ENCODE measurements around the gene SLC22A4. TPM values are rescaled to one million over a fixed set of nuclear protein-coding genes. Genes with fewer than 3 reads are reported as not detected.

The SLC22A4 gene
- total RNA-seq, 2 donors from 2014 or later: 1.3 to 8.3 TPM

DNA sequence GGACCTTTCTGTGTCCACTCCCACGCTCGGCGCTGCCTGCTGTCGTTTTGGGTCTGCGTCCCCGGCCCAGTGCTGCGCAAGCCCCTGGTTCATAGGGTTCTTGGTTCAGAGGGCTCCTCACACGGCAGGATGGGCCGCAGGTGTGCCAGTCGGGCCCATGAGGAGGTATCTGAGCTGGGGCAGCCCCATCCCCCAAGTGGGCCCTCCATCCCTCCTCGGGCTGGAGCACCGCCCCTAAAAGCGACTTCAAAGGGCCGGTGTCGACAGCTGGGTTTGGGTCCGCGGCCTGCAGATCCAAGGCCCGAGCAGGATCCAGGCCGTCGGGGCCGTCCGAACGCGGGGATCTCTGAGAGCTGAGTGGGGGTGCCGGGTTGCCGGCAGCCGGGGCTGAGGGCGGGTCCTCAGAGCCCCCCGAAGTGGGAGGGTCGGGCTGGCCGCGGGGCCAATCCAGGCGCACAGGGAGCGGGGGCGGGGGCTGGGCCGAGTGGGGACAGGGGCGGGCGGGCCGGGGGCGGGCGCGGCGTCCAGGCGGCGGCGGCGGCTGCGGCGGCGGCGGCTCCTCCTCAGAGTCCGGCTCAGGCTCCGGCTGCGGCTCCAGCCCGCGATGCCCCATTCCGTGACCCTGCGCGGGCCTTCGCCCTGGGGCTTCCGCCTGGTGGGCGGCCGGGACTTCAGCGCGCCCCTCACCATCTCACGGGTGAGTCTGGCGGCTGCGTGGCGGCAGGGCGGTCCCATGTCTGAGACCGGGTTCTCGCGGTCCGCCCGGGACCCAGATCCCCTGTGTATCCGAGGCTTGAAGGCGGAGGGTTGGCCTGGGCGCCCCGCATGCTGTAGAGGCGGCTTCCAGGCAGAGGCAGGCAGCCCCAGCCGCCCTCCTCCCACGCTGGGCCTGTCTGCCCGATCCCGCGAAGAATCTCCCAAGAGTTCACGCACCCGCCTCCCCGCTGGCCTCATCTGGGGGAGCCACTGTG lies 36.8 kb upstream of the SLC22A4 start, which contains the start of gene PDLIM4:
Gene PDLIM4 (plus strand): TSS at position 566 of the 971 bp plus-strand sequence. CDS start 39 bp downstream, at position 605.
- H3K27me3 ChIP-seq: no peaks in the 10 kb centered on the region
- intact Hi-C loops (cut with DNase I): no loop called here
- H3K27ac ChIP-seq: peak within 1 kb of the TSS; percentile 83
- H3K4me1 ChIP-seq: no peaks in the 10 kb centered on the region
- H3K9ac ChIP-seq (ENCODE audit: low read depth in 2 of 2, low read length in 2 of 2): peak within 1 kb of the TSS; percentile 69 to 73
- TF ChIP-seq, protein P1, sequence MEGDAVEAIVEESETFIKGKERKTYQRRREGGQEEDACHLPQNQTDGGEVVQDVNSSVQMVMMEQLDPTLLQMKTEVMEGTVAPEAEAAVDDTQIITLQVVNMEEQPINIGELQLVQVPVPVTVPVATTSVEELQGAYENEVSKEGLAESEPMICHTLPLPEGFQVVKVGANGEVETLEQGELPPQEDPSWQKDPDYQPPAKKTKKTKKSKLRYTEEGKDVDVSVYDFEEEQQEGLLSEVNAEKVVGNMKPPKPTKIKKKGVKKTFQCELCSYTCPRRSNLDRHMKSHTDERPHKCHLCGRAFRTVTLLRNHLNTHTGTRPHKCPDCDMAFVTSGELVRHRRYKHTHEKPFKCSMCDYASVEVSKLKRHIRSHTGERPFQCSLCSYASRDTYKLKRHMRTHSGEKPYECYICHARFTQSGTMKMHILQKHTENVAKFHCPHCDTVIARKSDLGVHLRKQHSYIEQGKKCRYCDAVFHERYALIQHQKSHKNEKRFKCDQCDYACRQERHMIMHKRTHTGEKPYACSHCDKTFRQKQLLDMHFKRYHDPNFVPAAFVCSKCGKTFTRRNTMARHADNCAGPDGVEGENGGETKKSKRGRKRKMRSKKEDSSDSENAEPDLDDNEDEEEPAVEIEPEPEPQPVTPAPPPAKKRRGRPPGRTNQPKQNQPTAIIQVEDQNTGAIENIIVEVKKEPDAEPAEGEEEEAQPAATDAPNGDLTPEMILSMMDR (IDR thresholded peaks at IDR 0.05): no peak
- peak within 1 kb of the TSS; percentile 40 for H3K4me3 ChIP-seq
- no peaks in the 10 kb centered on the region for H3K36me3 ChIP-seq
- peak; percentile 23 for DNase-seq
- no peaks in the 10 kb centered on the region for H3K9me3 ChIP-seq

- Histone ChIP-seq H3K4me1 (peaks cover 2% of the 10 kb centered on the region), H3K9ac (ENCODE audit: low read depth in 2 of 2, low read length in 2 of 2) (peak overlapping the region; percentile 69 to 73), H3K27me3 (no peaks in the 10 kb centered on the region), H3K27ac (peak overlapping the region; percentile 83), H3K9me3 (no peaks in the 10 kb centered on the region), H3K36me3 (no peaks in the 10 kb centered on the region), H3K4me3 (peak overlapping the region; percentile 40)
- TF ChIP-seq, protein P1 (IDR thresholded peaks at IDR 0.05): no peak
- peak; percentile 23 for DNase-seq
- intact Hi-C loops (cut with DNase I): no loop called here
Measured at GRCh38 chr5:132258102-132259068, 35.8 kb upstream of the SLC22A4 start.

- Histone ChIP-seq H3K9me3 (no peaks in the 10 kb centered on the region), H3K36me3 (no peaks in the 10 kb centered on the region), H3K9ac (ENCODE audit: low read depth in 2 of 2, low read length in 2 of 2) (peak overlapping the region; percentile 69 to 73), H3K4me1 (peaks cover 4% of the 10 kb centered on the region), H3K27ac (peak overlapping the region; percentile 83), H3K27me3 (no peaks in the 10 kb centered on the region), H3K4me3 (peak overlapping the region; percentile 40)
- intact Hi-C loops (cut with DNase I): no loop called here
- TF ChIP-seq, protein P1 (IDR thresholded peaks at IDR 0.05): no peak
- DNase-seq: peak; percentile 28
Measured at GRCh38 chr5:132259069-132259851, 34.9 kb upstream of the SLC22A4 start.

- H3K4me3 ChIP-seq: peak overlapping the region; percentile 21
- peaks cover 6% of the 10 kb centered on the region for H3K4me1 ChIP-seq
Measured at GRCh38 chr5:132260051-132260450, 34.1 kb upstream of the SLC22A4 start.

More at GRCh38 chr5:132260051-132260450, 34.1 kb upstream of the SLC22A4 start:
- peak; percentile 20 for DNase-seq
- Histone ChIP-seq H3K9ac (ENCODE audit: low read depth in 2 of 2, low read length in 2 of 2) (peak overlapping the region in 1 of 2 donors; percentile 69), H3K36me3 (no peaks in the 10 kb centered on the region), H3K9me3 (no peaks in the 10 kb centered on the region), H3K27me3 (no peaks in the 10 kb centered on the region), H3K27ac (peak overlapping the region; percentile 83)
- intact Hi-C loops (cut with DNase I): no loop called here
- TF ChIP-seq, protein P1 (IDR thresholded peaks at IDR 0.05): no peak
